Esophagus muscularis mucosa (tissue), 4 donors: ENCODE data around the gene PSMD5. TPM values are rescaled to one million over a fixed set of nuclear protein-coding genes. Genes with fewer than 3 reads are reported as not detected.

Experiments used
- DNase-seq: peaks from one replicate; pipeline ENCODE4 v3.0.0-alpha.2; 2017; ENCODE audit errors: extremely low spot score
- H3K27ac ChIP-seq, 4 donors: fragments of 200-600 bp; sonication (generic); replicated peaks in 1 of 4; 1 replicate in 3 of 4; 2 replicates in 1 of 4; pipeline ENCODE4 v1.5.1; 2016 to 2019; ENCODE audit warnings: mild to moderate bottlenecking in 1 of 4
- H3K27me3 ChIP-seq, 4 donors: fragments of 200-600 bp; sonication (generic); one replicate each; pipeline versions ENCODE4 v1.5.1 to v1.6.0; 2016 to 2019
- H3K36me3 ChIP-seq, 4 donors: fragments of 200-600 bp; sonication (generic); one replicate each; pipeline ENCODE4 v1.5.1; 2016 to 2019
- H3K4me1 ChIP-seq, 4 donors: fragments of 200-600 bp; sonication (generic); one replicate each; pipeline ENCODE4 v1.5.1; 2016 to 2019
- H3K4me3 ChIP-seq, 4 donors: fragments of 200-600 bp; sonication (generic); 1 replicate in 2 of 4; 2 replicates in 2 of 4; pipeline ENCODE4 v1.5.1; 2016 to 2019; ENCODE audit warnings: mild to moderate bottlenecking in 4 of 4, moderate library complexity in 1 of 4
- H3K9me3 ChIP-seq, 4 donors: fragments of 200-600 bp; sonication (generic); 1 replicate in 3 of 4; 2 replicates in 1 of 4; pipeline ENCODE4 v1.5.1; 2016 to 2019
- CTCF ChIP-seq, 3 experiments: fragments of 200-600 bp in 2 of 3; fragments of 450-650 bp in 1 of 3; sonication (generic) in 2 of 3; IDR thresholded peaks; one replicate each; pipeline ENCODE4 v1.5.1; 2017 to 2019; ENCODE audit warnings: antibody characterized with exemption in 3 of 3, mild to moderate bottlenecking in 2 of 3, moderate library complexity in 1 of 3
- EP300 ChIP-seq: sonication (generic); formaldehyde crosslinking; IDR thresholded peaks from one replicate; pipeline ENCODE4 v1.6.1; 2017; ENCODE audit warnings: antibody characterized with exemption
- POLR2A ChIP-seq: fragments of 450-650 bp; IDR thresholded peaks from one replicate; pipeline ENCODE4 v1.6.1; 2017; ENCODE audit warnings: antibody characterized with exemption, moderate library complexity, mild to moderate bottlenecking, low read depth
- POLR2AphosphoS5 ChIP-seq, 2 donors: sonication (generic); formaldehyde crosslinking; IDR thresholded peaks; one replicate each; pipeline ENCODE4 v1.6.1; 2017; ENCODE audit warnings: antibody characterized with exemption in 2 of 2
- WGBS: methylation state at CpG from one replicate; pipeline ENCODE4 v1.1.5; 2018; 5-methylcytosine and 5-hydroxymethylcytosine counted together
- intact Hi-C: fragments of 100-400 bp; cut with DNase I; formaldehyde crosslinking; loops from one replicate; pipeline ENCODE4 v1.15.1; 2023
- total RNA-seq, 4 donors: library from RNA; depleted of rRNA; stranded (reverse); fragments of >200 nt; gene quantifications; one replicate each; pipeline versions ENCODE4 v1.1.0 to v1.2.1, GENCODE V29; 2016

PSMD5 gene
- total RNA-seq, 4 donors from 2014 or later, result 22.0 to 30.7 (median 25.8) TPM

GRCh38 chr9:120875195-120875565, 32.5 kb upstream of the PSMD5 start:
- 78% methylated on average over 4 of the region's 4 CpGs for WGBS
- no peak overlapping the region for H3K4me3 ChIP-seq

GRCh38 chr9:120874226-120875194, 31.8 kb upstream of the PSMD5 start:
- Histone ChIP-seq H3K4me3 (no peak overlapping the region), H3K4me1 (peaks cover 15 to 37% (median 28%) of the 10 kb centered on the region in 4 donors), H3K36me3 (peaks cover 8 to 41% (median 32%) of the 10 kb centered on the region in 4 donors), H3K9me3 (no peaks in the 10 kb centered on the region), H3K27me3 (peaks cover 0 to 4% (median 0%) of the 10 kb centered on the region in 4 donors), H3K27ac (peak overlapping the region; percentile 95 to 100 (median 99))
- intact Hi-C loops, result no loop called here
- no peak for DNase-seq
- TF ChIP-seq CTCF (IDR thresholded peaks at IDR 0.05) (no peak), EP300 (no peak), POLR2A (no peak), POLR2AphosphoS5 (IDR thresholded peaks at IDR 0.05) (no peak)
- 92% methylated on average over 10 of the region's 10 CpGs for WGBS

More at GRCh38 chr9:120875195-120875565, 32.5 kb upstream of the PSMD5 start:
- TF ChIP-seq POLR2AphosphoS5 (IDR thresholded peaks at IDR 0.05), result no peak
- TF ChIP-seq CTCF (IDR thresholded peaks at IDR 0.05), result no peak
- TF ChIP-seq POLR2A, result no peak
- intact Hi-C loops, result no loop called here
- peaks cover 8 to 37% (median 29%) of the 10 kb centered on the region in 4 donors for H3K36me3 ChIP-seq
- no peak for DNase-seq
- H3K27ac ChIP-seq, result peak overlapping the region; percentile 95 to 100 (median 99)
- peaks cover 15 to 31% (median 23%) of the 10 kb centered on the region in 4 donors for H3K4me1 ChIP-seq
- no peaks in the 10 kb centered on the region for H3K9me3 ChIP-seq
- H3K27me3 ChIP-seq, result peaks cover 0 to 4% (median 0%) of the 10 kb centered on the region in 4 donors

DNA sequence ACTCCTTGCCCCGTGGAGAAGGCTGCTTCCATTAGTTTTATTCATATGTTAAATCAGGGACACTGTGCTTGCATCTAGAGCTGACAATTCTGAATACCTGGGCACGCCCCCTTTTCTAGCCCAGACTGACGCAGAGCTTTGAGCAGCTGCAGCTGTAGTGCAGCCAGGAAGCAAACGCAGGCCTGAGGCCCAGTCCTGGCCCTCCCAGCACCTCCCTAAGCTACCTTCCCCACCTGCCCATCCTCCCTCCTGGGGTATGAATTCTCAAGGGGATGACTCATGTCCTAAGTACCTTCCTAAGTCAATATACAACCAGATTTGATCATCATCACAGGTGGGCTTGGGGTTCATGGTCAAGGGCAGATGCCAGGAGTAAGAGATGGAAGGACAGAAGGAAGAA, 30.8 kb upstream of the PSMD5 start:
- peak overlapping the region in 1 of 4 donors; percentile 33 for H3K27ac ChIP-seq
- H3K4me1 ChIP-seq, result peaks cover 15 to 40% (median 34%) of the 10 kb centered on the region in 4 donors
- TF ChIP-seq EP300 (no peak), POLR2A (no peak), POLR2AphosphoS5 (IDR thresholded peaks at IDR 0.05) (no peak), CTCF (IDR thresholded peaks at IDR 0.05) (no peak)
- no peak for DNase-seq
- no peak overlapping the region for H3K4me3 ChIP-seq
- peaks cover 0 to 4% (median 0%) of the 10 kb centered on the region in 4 donors for H3K27me3 ChIP-seq
- intact Hi-C loops, result no loop called here
- H3K36me3 ChIP-seq, result peaks cover 8 to 41% (median 32%) of the 10 kb centered on the region in 4 donors
- 65% methylated on average over 4 of the region's 4 CpGs for WGBS
- H3K9me3 ChIP-seq, result no peaks in the 10 kb centered on the region

DNA sequence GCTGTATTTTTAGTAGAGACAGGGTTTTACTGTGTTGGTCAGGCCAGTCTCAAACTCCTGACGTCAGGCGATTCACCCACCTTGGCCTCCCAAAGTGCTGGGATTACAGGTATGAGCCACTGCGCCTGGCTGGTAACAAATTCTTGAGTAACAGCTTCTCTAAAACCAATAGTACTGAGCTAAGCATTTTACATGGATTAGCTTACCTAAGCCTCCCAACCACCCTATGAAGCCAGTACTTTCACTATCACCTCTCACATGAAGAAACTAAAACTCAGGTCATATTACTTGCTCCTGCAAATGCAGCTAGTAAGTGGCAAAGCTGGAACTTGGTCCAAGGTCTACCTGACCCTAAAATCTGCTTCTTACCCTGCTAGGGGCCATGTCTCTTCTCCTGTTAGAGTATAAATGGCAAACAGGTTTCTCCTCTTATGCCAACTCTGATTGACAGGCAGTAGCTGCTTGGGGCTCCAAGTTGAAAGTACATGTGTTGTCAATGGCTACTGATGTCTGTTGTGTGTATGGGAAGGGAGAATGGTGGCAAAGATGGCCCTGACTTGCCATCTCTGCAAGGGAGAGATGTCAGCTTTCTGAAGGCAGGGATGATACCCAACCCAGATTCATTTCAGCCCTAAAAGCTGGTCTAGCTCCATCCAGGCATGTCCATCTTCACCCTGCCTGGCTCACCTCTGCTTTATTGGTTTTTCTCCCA, 30.2 kb upstream of the PSMD5 start:
- no peaks in the 10 kb centered on the region for H3K9me3 ChIP-seq
- H3K4me3 ChIP-seq, result no peak overlapping the region
- no peak for DNase-seq
- intact Hi-C loops, result no loop called here
- peaks cover 16 to 40% (median 36%) of the 10 kb centered on the region in 4 donors for H3K4me1 ChIP-seq
- H3K27me3 ChIP-seq, result peaks cover 0 to 4% (median 0%) of the 10 kb centered on the region in 4 donors
- H3K36me3 ChIP-seq, result peaks cover 8 to 41% (median 32%) of the 10 kb centered on the region in 4 donors
- peak overlapping the region in 1 of 4 donors; percentile 33 for H3K27ac ChIP-seq
- WGBS, result 90% methylated on average over 3 of the region's 3 CpGs
- no peak for TF ChIP-seq EP300
- TF ChIP-seq POLR2A, result no peak
- TF ChIP-seq CTCF (IDR thresholded peaks at IDR 0.05), result no peak
- TF ChIP-seq POLR2AphosphoS5 (IDR thresholded peaks at IDR 0.05), result no peak
